NB4 (cell line): ENCODE data around the gene ODAM.
"Not testable (repeated sequence)": the region's sequence is repeated elsewhere in the genome, so short reads cannot be mapped to it uniquely, and the experiment has no call there.

Experiments used
- DNase-seq: peaks from one replicate; pipeline ENCODE4 v3.0.0; 2010; ENCODE audit warnings: low read depth
- H3K4me3 ChIP-seq: one replicate; pipeline ENCODE4 v1.5.1; 2011; ENCODE audit warnings: mild to moderate bottlenecking, low read depth, low read length, moderate library complexity
- CTCF ChIP-seq: IDR thresholded peaks from one replicate; pipeline ENCODE4 v1.5.1; 2012; ENCODE audit warnings: low read depth, low read length
- MAX ChIP-seq: IDR thresholded peaks from 2 replicates; pipeline ENCODE4 v1.6.1; 2011; ENCODE audit warnings: low read depth, low read length
- MYC ChIP-seq: IDR thresholded peaks from 2 replicates; pipeline ENCODE4 v1.6.1; 2011; ENCODE audit warnings: low read depth, low read length
- POLR2A ChIP-seq: IDR thresholded peaks from 2 replicates; pipeline ENCODE4 v1.6.1; 2011; ENCODE audit warnings: mild to moderate bottlenecking; ENCODE audit not compliant: insufficient read length; ENCODE audit errors: extremely low read depth

ODAM gene

GRCh38 chr4:70192895-70193294 is 2.6 kb upstream of the ODAM start:
- TF ChIP-seq CTCF (no peak), MAX (no peak), POLR2A (no peak), MYC (no peak)
- DNase-seq = no peak
- no peak overlapping the region for H3K4me3 ChIP-seq

- TF ChIP-seq POLR2A = no peak
- no peak overlapping the region for H3K4me3 ChIP-seq
- no peak for DNase-seq
These were observed 1.3 kb downstream of the ODAM start for GRCh38 chr4:70196857-70197256.

GRCh38 chr4:70197842-70198241 is 2.3 kb downstream of the ODAM start:
- no peak for TF ChIP-seq MAX
- no peak for TF ChIP-seq MYC
- no peak for TF ChIP-seq CTCF
- no peak for TF ChIP-seq POLR2A
- no peak overlapping the region for H3K4me3 ChIP-seq
- no peak for DNase-seq

- no peak for DNase-seq
- TF ChIP-seq MAX = no peak
These were observed 8.1 kb downstream of the ODAM start for GRCh38 chr4:70203601-70204000.

GRCh38 chr4:70212752-70213151 is 17.2 kb downstream of the ODAM start:
- DNase-seq, H3K4me3 ChIP-seq: not testable (repeated sequence)

More at GRCh38 chr4:70203601-70204000, 8.1 kb downstream of the ODAM start:
- no peak overlapping the region for H3K4me3 ChIP-seq

- not testable (repeated sequence) for H3K4me3 ChIP-seq, DNase-seq
These were observed 20.6 kb downstream of the ODAM start for GRCh38 chr4:70216109-70216508.

- not testable (repeated sequence) for H3K4me3 ChIP-seq, DNase-seq
These were observed 21.0 kb downstream of the ODAM start for GRCh38 chr4:70216550-70216949.

GRCh38 chr4:70221389-70221788 is 25.9 kb downstream of the ODAM start:
- H3K4me3 ChIP-seq, DNase-seq: not testable (repeated sequence)

GRCh38 chr4:70221818-70222217 is 26.3 kb downstream of the ODAM start:
- DNase-seq, H3K4me3 ChIP-seq: not testable (repeated sequence)

GRCh38 chr4:70225824-70226223 is 30.3 kb downstream of the ODAM start, which contains the start of gene FDCSP:
TSS of gene FDCSP (plus strand) at chr4:70226124. CDS start at chr4:70231195, 5,071 bp downstream.
- no peak within 1 kb of the TSS for H3K4me3 ChIP-seq
- no peak for TF ChIP-seq MAX
- no peak for TF ChIP-seq CTCF
- TF ChIP-seq MYC = no peak
- no peak for TF ChIP-seq POLR2A
- no peak for DNase-seq
